GM19328 (cell line): ENCODE data around the gene ZMIZ1.

Source experiments
- ATAC-seq: cut with Tn5 transposase; IDR thresholded peaks from one replicate; pipeline ENCODE4 v1.9.1; 2021; ENCODE audit warnings: mild to moderate bottlenecking, moderate library complexity; ENCODE audit not compliant: unreplicated experiment

ZMIZ1 gene

GRCh38 chr10:79148452-79149344 lies 79.9 kb downstream of the ZMIZ1 start:
- no peak for ATAC-seq

- no peak for ATAC-seq
These were observed 80.5 kb downstream of the ZMIZ1 start for GRCh38 chr10:79149345-79149661.

GRCh38 chr10:79149662-79150443 lies 81.1 kb downstream of the ZMIZ1 start:
- ATAC-seq: no peak

- ATAC-seq: no peak
These were observed 81.6 kb downstream of the ZMIZ1 start for GRCh38 chr10:79150444-79150754.

- no peak for ATAC-seq
These were observed 83.7 kb downstream of the ZMIZ1 start for GRCh38 chr10:79152423-79152817.

- ATAC-seq: no peak
These were observed 85.0 kb downstream of the ZMIZ1 start for GRCh38 chr10:79153745-79154144.

GRCh38 chr10:79155301-79156081 lies 86.7 kb downstream of the ZMIZ1 start:
- ATAC-seq: no peak

- no peak for ATAC-seq
These were observed 87.8 kb downstream of the ZMIZ1 start for GRCh38 chr10:79156334-79157274.

- ATAC-seq: no peak
These were observed 89.2 kb downstream of the ZMIZ1 start for GRCh38 chr10:79158004-79158340.

GRCh38 chr10:79158402-79159097 lies 89.8 kb downstream of the ZMIZ1 start:
- no peak for ATAC-seq

- no peak for ATAC-seq
These were observed 90.4 kb downstream of the ZMIZ1 start for GRCh38 chr10:79159141-79159651.

GRCh38 chr10:79159785-79160184 lies 91.0 kb downstream of the ZMIZ1 start:
- no peak for ATAC-seq

GRCh38 chr10:79160191-79160590 lies 91.4 kb downstream of the ZMIZ1 start:
- no peak for ATAC-seq

- no peak for ATAC-seq
These were observed 92.8 kb downstream of the ZMIZ1 start for GRCh38 chr10:79161557-79161956.

- no peak for ATAC-seq
These were observed 93.3 kb downstream of the ZMIZ1 start for GRCh38 chr10:79162022-79162421.

- ATAC-seq: no peak
These were observed 94.3 kb downstream of the ZMIZ1 start for GRCh38 chr10:79162861-79163665.

GRCh38 chr10:79163666-79163975 lies 94.9 kb downstream of the ZMIZ1 start:
- ATAC-seq: no peak

GRCh38 chr10:79164075-79164474 lies 95.3 kb downstream of the ZMIZ1 start:
- ATAC-seq: no peak
